Kidney (tissue), 14 donors: ENCODE measurements around the gene TRIM44. TPM values are rescaled to one million over a fixed set of nuclear protein-coding genes. Genes with fewer than 3 reads are reported as not detected.
A peak's percentile ranks its signal among the peaks of the same experiment; 100 is the strongest.

Source experiments
- DNase-seq, 5 donors: peaks; one replicate each; pipeline ENCODE4 v3.0.0-alpha.2; 2013 to 2020
- FAIRE-seq: peaks from 2 replicates; lab custom pipeline; 2012; peaks lifted over from hg19 to GRCh38; lab: Jason Lieb, UNC
- H3K27ac ChIP-seq, 2 donors: one replicate each; pipeline ENCODE4 v1.7.0; 2013; ENCODE audit warnings: low read depth in 2 of 2, low read length in 2 of 2, inconsistent platforms in 1 of 2
- H3K27me3 ChIP-seq: one replicate; pipeline ENCODE4 v1.7.1; 2013; ENCODE audit warnings: low read length, inconsistent platforms; ENCODE audit not compliant: control insufficient read depth, insufficient read depth
- H3K36me3 ChIP-seq, 3 donors: one replicate each; pipeline versions ENCODE4 v1.7.0 to v1.7.1; 2013; ENCODE audit warnings: low read length in 3 of 3, control low read depth in 1 of 3, inconsistent platforms in 1 of 3; ENCODE audit not compliant: insufficient read depth in 3 of 3, control insufficient read depth in 2 of 3
- H3K4me1 ChIP-seq, 3 donors: one replicate each; pipeline versions ENCODE4 v1.7.0 to v1.7.1; 2013; ENCODE audit warnings: low read length in 3 of 3, inconsistent platforms in 1 of 3, low read depth in 1 of 3; ENCODE audit not compliant: control insufficient read depth in 2 of 3, insufficient read depth in 2 of 3
- H3K4me3 ChIP-seq, 3 donors: one replicate each; pipeline versions ENCODE4 v1.7.0 to v1.8.1; 2013; ENCODE audit warnings: low read length in 3 of 3, control low read depth in 1 of 3, inconsistent platforms in 1 of 3
- H3K9ac ChIP-seq, 3 donors: one replicate each; pipeline versions ENCODE4 v1.7.0 to v1.7.1; 2013; ENCODE audit warnings: low read length in 3 of 3, control low read depth in 1 of 3, inconsistent platforms in 1 of 3
- H3K9me3 ChIP-seq, 3 donors: one replicate each; pipeline versions ENCODE4 v1.7.0 to v1.7.1; 2013; ENCODE audit warnings: low read length in 3 of 3, control low read depth in 1 of 3, inconsistent platforms in 1 of 3; ENCODE audit not compliant: control insufficient read depth in 2 of 3, insufficient read depth in 1 of 3
- intact Hi-C: fragments of 100-400 bp; cut with DNase I; formaldehyde crosslinking; loops from one replicate; pipeline ENCODE4 v1.11.1; 2022
- polyA plus RNA-seq: library from polyadenylated mRNA; stranded (reverse); fragments of 350-450 nt; fragmentation: Illumina TruSeq; extraction: RNeasy Lipid Tissue Mini Kit (QIAGEN cat#74804); gene quantifications from one replicate; pipeline ENCODE4 v1.2.3, GENCODE V29; 2014; ENCODE audit warnings: low read depth, low replicate concordance; ENCODE audit not compliant: insufficient read depth
- total RNA-seq: library from RNA; stranded (reverse); fragmentation: NEBNext Ultra II Directional; extraction: Animal tissue kit (Norgen Biotek cat#: 25700); gene quantifications from one replicate; pipeline ENCODE4 v1.2.1, GENCODE V29; 2021
- TF ChIP-seq, protein P1 (sequence below): IDR thresholded peaks from 3 replicates; pipeline ENCODE4 v1.5.1; 2012; ENCODE audit warnings: mild to moderate bottlenecking, moderate library complexity, borderline replicate concordance; ENCODE audit not compliant: insufficient read depth; ENCODE audit errors: extremely low read depth
- donor health status: control.
- donor health status: control.
- donor health status: control.
- donor health status: control.
- donor health status: control.
- donor health status: DM: yes; HTN: yes; CAD: no.
- donor health status: Normal renal cell carcinoma (clear cell type).

Gene TRIM44
- total and polyA plus RNA-seq, 2 donors from 2014 or later, result 14.5 to 88.9 TPM

- FAIRE-seq, result no peak
- H3K4me1 ChIP-seq, result peaks cover 2 to 14% (median 11%) of the 10 kb centered on the region in 3 donors
Measured at GRCh38 chr11:35680506-35680905, 17.9 kb downstream of the TRIM44 start.

DNA sequence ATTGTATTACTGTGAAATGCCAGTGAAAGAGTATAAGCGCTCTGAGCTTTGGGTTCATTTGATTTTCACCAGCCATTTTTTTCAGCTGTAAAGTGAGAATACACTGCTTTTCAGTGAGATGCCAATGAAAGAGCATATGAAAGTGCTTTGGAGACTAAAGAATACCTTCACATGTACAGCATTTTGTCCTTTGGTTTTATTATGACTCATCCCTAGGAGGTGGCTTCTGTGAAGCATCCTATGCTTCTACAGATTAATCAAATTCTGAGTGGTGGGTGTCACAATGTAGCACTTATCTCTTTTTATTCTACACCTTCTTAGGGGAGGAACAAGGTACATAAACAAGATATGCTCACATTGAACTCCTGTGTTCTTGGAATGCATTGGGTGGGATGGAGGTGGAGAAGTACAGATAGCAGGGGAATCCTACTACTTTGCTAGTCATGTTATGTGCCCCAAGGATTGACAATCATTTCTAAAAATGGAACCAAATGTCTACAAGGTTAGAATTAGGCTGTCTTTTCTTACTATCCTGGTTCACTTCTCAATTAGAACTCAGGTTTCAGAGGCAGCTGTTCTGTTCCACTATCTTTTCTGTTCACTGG lies 18.7 kb downstream of the TRIM44 start:
- no peak overlapping the region for H3K27ac ChIP-seq
- no peaks in the 10 kb centered on the region for H3K9me3 ChIP-seq
- no peak for DNase-seq
- H3K4me3 ChIP-seq, result no peak overlapping the region
- peaks cover 2 to 14% (median 11%) of the 10 kb centered on the region in 3 donors for H3K4me1 ChIP-seq
- no peaks in the 10 kb centered on the region for H3K27me3 ChIP-seq
- no peak overlapping the region for H3K9ac ChIP-seq
- intact Hi-C loops, result no loop called here
- H3K36me3 ChIP-seq, result peaks cover 0 to 4% (median under 1%) of the 10 kb centered on the region in 3 donors
- TF ChIP-seq, protein P1, sequence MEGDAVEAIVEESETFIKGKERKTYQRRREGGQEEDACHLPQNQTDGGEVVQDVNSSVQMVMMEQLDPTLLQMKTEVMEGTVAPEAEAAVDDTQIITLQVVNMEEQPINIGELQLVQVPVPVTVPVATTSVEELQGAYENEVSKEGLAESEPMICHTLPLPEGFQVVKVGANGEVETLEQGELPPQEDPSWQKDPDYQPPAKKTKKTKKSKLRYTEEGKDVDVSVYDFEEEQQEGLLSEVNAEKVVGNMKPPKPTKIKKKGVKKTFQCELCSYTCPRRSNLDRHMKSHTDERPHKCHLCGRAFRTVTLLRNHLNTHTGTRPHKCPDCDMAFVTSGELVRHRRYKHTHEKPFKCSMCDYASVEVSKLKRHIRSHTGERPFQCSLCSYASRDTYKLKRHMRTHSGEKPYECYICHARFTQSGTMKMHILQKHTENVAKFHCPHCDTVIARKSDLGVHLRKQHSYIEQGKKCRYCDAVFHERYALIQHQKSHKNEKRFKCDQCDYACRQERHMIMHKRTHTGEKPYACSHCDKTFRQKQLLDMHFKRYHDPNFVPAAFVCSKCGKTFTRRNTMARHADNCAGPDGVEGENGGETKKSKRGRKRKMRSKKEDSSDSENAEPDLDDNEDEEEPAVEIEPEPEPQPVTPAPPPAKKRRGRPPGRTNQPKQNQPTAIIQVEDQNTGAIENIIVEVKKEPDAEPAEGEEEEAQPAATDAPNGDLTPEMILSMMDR, result no peak
- no peak for FAIRE-seq

More at GRCh38 chr11:35680506-35680905, 17.9 kb downstream of the TRIM44 start:
- no peak overlapping the region for H3K27ac ChIP-seq
- no peaks in the 10 kb centered on the region for H3K27me3 ChIP-seq
- intact Hi-C loops, result no loop called here
- H3K9me3 ChIP-seq, result no peaks in the 10 kb centered on the region
- no peak for DNase-seq
- H3K36me3 ChIP-seq, result peaks cover 0 to 4% (median 0%) of the 10 kb centered on the region in 3 donors
- no peak overlapping the region for H3K9ac ChIP-seq
- no peak overlapping the region for H3K4me3 ChIP-seq
- TF ChIP-seq, protein P1, result no peak

GRCh38 chr11:35682230-35683173 lies 19.9 kb downstream of the TRIM44 start:
- peak overlapping the region in 1 of 2 donors; percentile 28 for H3K27ac ChIP-seq
- H3K4me3 ChIP-seq, result peak overlapping the region in 2 of 3 donors; percentile 8 to 26
- DNase-seq (peak in 4 of 5 donors; percentile 28 to 73 (median 56)), FAIRE-seq (no peak)
- H3K9ac ChIP-seq, result no peak overlapping the region
- peaks cover 0 to 10% (median 4%) of the 10 kb centered on the region in 3 donors for H3K36me3 ChIP-seq
- intact Hi-C loops, result no loop called here
- TF ChIP-seq, protein P1, result no peak
- H3K4me1 ChIP-seq, result peaks cover 2 to 12% (median 11%) of the 10 kb centered on the region in 3 donors
- no peaks in the 10 kb centered on the region for H3K9me3 ChIP-seq
- no peaks in the 10 kb centered on the region for H3K27me3 ChIP-seq
